ENCODE results near the gene NOCT.
"Not testable (repeated sequence)": the region's sequence is repeated elsewhere in the genome, so short reads cannot be mapped to it uniquely, and the experiment has no call there.

DNA sequence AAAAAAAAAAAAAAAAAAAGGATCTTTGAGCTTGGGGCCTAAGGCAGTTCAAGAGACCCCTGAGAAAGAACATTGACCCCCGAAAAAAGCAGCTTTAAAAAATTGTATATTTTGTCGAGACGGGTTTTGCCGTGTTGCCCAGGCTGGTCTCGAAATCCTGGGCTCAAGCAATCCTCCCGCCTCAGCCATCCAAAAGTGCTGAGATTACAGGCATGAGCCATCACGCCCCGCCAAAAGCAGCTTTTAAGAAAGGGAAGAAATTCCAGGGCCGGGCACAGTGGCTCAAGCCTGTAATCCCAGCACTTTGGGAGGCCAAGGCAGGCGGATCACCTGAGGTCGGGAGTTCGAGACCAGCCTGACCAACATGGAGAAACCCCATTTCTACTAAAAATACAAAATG lies 5.5 kb downstream of the NOCT start:
- TF ChIP-seq POLR2A (IDR thresholded peaks at IDR 0.05), result not testable (repeated sequence)
- TF ChIP-seq, protein P1, sequence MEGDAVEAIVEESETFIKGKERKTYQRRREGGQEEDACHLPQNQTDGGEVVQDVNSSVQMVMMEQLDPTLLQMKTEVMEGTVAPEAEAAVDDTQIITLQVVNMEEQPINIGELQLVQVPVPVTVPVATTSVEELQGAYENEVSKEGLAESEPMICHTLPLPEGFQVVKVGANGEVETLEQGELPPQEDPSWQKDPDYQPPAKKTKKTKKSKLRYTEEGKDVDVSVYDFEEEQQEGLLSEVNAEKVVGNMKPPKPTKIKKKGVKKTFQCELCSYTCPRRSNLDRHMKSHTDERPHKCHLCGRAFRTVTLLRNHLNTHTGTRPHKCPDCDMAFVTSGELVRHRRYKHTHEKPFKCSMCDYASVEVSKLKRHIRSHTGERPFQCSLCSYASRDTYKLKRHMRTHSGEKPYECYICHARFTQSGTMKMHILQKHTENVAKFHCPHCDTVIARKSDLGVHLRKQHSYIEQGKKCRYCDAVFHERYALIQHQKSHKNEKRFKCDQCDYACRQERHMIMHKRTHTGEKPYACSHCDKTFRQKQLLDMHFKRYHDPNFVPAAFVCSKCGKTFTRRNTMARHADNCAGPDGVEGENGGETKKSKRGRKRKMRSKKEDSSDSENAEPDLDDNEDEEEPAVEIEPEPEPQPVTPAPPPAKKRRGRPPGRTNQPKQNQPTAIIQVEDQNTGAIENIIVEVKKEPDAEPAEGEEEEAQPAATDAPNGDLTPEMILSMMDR (IDR thresholded peaks at IDR 0.05), result not testable (repeated sequence)
